ENCODE results near the gene TRAP1. TPM values are rescaled to one million over a fixed set of nuclear protein-coding genes. Genes with fewer than 3 reads are reported as not detected.

TRAP1 gene
- total RNA-seq, 1 donor from 2014 or later, result 67.0 TPM

GRCh38 chr16:3760518-3760917, 43.2 kb upstream of the TRAP1 start:
- Histone ChIP-seq H3K36me3 (peaks cover 96% of the 10 kb centered on the region), H3K4me3 (no peak overlapping the region)

DNA sequence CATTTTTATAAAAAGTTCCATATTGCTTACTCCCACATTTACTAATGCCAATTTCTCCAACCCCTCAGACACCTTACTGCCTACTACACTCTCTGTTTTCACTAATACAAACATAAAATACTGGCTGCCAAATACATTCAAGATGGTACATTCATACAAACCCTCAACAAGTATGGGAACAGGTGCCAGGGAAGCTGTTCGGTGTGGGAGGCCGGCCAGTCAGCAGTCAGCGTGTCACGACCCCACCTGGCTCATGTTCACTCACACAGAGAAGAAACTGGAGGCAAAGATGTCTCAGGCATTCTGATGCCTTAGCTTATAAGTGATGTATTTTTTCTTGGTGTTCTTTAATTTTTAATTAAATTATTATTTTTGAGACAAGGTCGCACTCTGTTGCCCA, 42.4 kb upstream of the TRAP1 start:
- Histone ChIP-seq H3K36me3 (peaks cover 93% of the 10 kb centered on the region), H3K27ac (no peak overlapping the region), H3K4me3 (no peak overlapping the region), H3K9me3 (no peaks in the 10 kb centered on the region), H3K27me3 (no peaks in the 10 kb centered on the region), H3K4me1 (no peaks in the 10 kb centered on the region)
- intact Hi-C loops (cut with DNase I), result no loop called here
- no peak for DNase-seq
- TF ChIP-seq, protein P1, sequence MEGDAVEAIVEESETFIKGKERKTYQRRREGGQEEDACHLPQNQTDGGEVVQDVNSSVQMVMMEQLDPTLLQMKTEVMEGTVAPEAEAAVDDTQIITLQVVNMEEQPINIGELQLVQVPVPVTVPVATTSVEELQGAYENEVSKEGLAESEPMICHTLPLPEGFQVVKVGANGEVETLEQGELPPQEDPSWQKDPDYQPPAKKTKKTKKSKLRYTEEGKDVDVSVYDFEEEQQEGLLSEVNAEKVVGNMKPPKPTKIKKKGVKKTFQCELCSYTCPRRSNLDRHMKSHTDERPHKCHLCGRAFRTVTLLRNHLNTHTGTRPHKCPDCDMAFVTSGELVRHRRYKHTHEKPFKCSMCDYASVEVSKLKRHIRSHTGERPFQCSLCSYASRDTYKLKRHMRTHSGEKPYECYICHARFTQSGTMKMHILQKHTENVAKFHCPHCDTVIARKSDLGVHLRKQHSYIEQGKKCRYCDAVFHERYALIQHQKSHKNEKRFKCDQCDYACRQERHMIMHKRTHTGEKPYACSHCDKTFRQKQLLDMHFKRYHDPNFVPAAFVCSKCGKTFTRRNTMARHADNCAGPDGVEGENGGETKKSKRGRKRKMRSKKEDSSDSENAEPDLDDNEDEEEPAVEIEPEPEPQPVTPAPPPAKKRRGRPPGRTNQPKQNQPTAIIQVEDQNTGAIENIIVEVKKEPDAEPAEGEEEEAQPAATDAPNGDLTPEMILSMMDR (IDR thresholded peaks at IDR 0.05), result no peak
- no peak for ATAC-seq

More at GRCh38 chr16:3760518-3760917, 43.2 kb upstream of the TRAP1 start:
- Histone ChIP-seq H3K27me3 (no peaks in the 10 kb centered on the region), H3K27ac (no peak overlapping the region), H3K9me3 (no peaks in the 10 kb centered on the region), H3K4me1 (no peaks in the 10 kb centered on the region)
- TF ChIP-seq, protein P1 (IDR thresholded peaks at IDR 0.05), result no peak
- ATAC-seq (no peak), DNase-seq (no peak)
- intact Hi-C loops (cut with DNase I), result no loop called here

DNA sequence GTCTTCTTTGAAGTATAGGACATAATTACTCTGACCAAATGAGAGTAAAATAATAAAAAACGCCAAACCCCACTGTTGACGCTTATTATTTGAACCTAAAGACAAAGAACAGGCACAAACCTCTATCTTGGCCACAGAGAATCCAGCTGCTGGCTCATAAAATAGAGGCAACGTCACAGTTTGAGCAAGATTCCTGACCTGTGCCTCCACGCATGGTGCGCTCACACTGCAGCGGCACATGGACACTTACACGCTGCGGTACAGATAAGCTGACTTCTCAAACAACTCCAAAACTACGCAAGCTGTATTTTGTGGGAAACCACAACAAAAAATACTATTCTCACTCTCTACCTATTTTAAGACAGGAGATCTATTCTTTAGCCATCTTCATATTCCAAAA, 38.8 kb upstream of the TRAP1 start:
- H3K27ac ChIP-seq, result no peak overlapping the region
- H3K27me3 ChIP-seq, result no peaks in the 10 kb centered on the region
- H3K36me3 ChIP-seq, result peaks cover 72% of the 10 kb centered on the region
- intact Hi-C loops (cut with DNase I), result no loop called here
- TF ChIP-seq, protein P1 (IDR thresholded peaks at IDR 0.05), result no peak
- no peak overlapping the region for H3K4me3 ChIP-seq
- no peaks in the 10 kb centered on the region for H3K4me1 ChIP-seq
- H3K9me3 ChIP-seq, result no peaks in the 10 kb centered on the region
- no peak for DNase-seq
- ATAC-seq, result no peak

DNA sequence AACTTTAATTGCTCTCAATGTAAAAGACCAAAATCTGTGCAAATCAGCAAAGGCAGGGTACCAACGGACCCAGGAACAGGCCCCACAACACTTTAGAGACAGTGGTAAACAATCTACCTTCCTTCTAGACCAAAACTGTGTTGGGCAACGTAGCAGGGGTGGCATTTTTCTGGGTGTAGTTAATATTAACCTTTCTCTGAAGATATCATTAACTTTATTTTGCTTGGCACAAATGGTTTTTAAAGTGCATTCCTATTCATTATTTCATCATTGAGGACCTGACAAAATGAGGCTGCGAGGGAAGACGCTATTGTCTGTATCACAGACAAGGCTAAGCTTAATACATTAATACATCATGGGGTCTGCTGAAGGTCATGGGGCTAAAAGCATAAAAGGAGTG, 37.9 kb upstream of the TRAP1 start:
- no peak overlapping the region for H3K4me3 ChIP-seq
- DNase-seq (no peak), ATAC-seq (no peak)
- TF ChIP-seq, protein P1 (IDR thresholded peaks at IDR 0.05), result no peak
- H3K27ac ChIP-seq, result no peak overlapping the region
- no peaks in the 10 kb centered on the region for H3K9me3 ChIP-seq
- intact Hi-C loops (cut with DNase I), result no loop called here
- no peaks in the 10 kb centered on the region for H3K4me1 ChIP-seq
- H3K27me3 ChIP-seq, result no peaks in the 10 kb centered on the region
- H3K36me3 ChIP-seq, result peaks cover 73% of the 10 kb centered on the region

DNA sequence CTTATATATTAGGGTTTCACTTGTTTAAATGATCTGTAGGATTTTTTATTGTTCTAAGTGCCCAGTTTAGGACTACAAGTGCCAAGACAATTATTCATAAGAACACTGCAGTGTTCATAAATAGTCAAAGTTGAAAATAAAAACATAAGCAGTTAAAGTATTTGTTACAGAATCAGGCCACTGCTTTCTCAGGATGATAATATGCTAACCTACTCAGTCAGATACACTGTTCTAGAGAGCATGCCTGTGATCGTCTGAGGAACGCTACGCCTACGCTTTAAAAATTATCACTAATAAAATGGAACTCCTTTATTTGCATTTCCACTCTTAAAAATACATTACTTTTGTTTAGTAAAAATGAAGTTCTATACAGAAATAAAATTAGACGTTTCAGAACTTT, 37.4 kb upstream of the TRAP1 start:
- Histone ChIP-seq H3K36me3 (peaks cover 75% of the 10 kb centered on the region), H3K27me3 (no peaks in the 10 kb centered on the region), H3K4me1 (no peaks in the 10 kb centered on the region), H3K27ac (no peak overlapping the region), H3K9me3 (no peaks in the 10 kb centered on the region), H3K4me3 (no peak overlapping the region)
- TF ChIP-seq, protein P1 (IDR thresholded peaks at IDR 0.05), result no peak
- DNase-seq, result no peak
- intact Hi-C loops (cut with DNase I), result no loop called here
- no peak for ATAC-seq

DNA sequence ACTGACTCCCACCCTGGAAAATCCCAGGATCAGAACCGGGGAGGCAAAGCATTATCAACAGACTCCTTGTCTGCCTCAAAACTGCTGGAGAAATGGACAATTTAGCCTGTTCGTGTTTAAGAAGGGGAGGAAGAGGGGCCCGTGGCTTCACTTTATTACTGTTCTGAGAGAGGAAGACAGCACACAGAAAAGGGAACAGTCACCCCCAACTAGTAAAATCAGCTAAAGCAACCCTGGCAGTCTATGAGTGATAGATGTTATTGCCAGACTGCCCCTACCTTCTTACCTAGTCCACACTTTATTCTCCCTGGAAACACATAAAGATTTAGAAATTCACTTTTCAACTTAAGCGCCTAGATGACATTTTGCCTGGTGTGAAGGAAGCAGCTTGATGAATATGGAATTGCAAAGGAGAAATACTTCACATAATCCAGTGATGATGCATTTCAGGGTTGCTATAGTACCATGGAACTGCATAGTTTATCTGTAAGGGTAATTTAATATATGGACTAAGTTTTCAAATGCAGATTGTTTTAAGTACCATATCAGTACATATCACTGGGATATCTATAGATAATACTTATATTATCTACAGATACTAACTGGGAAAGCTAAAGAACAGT, 36.9 kb upstream of the TRAP1 start:
- no peaks in the 10 kb centered on the region for H3K27me3 ChIP-seq
- intact Hi-C loops (cut with DNase I), result no loop called here
- H3K36me3 ChIP-seq, result peaks cover 75% of the 10 kb centered on the region
- H3K27ac ChIP-seq, result no peak overlapping the region
- no peak for DNase-seq
- no peak overlapping the region for H3K4me3 ChIP-seq
- no peaks in the 10 kb centered on the region for H3K4me1 ChIP-seq
- no peak for ATAC-seq
- TF ChIP-seq, protein P1 (IDR thresholded peaks at IDR 0.05), result no peak
- no peaks in the 10 kb centered on the region for H3K9me3 ChIP-seq
